ENCODE data around the gene RNF208. TPM values are rescaled to one million over a fixed set of nuclear protein-coding genes. Genes with fewer than 3 reads are reported as not detected.

Gene RNF208
- total and polyA plus RNA-seq, 2 donors (not counting 3 experiments of a cell fraction or from before 2014, with no cell fraction given): 1.3 to 4.8 TPM

DNA sequence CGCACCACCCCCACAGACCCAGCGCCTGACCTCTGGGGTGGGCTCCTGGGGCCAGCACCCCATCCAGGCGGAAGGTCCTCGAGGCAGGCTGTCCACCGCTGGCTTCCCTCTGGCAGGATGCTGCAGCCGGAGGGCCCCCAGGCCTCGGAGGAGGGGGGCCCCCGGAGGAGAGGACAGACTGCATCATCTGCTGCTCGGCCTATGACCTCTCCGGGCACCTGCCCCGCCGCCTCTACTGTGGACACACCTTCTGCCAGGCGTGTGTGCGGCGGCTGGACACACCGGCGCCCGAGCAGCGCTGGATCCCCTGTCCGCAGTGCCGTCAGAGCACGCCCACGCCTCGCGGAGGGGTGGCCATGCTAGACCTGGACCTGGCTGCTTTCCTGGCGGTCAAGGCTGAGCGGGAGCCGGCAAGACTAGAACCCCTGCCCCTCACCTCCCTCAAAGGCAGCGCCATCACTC is 6.5 kb upstream of the RNF208 start:
- H3K36me3 ChIP-seq (ENCODE audit: control insufficient read depth in 2 of 2, extremely low read depth in 1 of 2, insufficient read depth in 2 of 2, low read length in 2 of 2): no peaks in the 10 kb centered on the region
- ChIA-PET POLR2A (interaction anchor here (2.6 kb wide), 1 partner anchor 12 kb away, joined by 6 read pairs; the partner anchor contains the start of gene TUBB4B), CTCF (interaction anchor here (1.4 to 3.6 kb wide), 4 partner anchors 24 to 182 kb away, joined by 5 to 42 read pairs (median 13); partner anchors contain the start of genes DPP7 and NPDC1)
- no peak overlapping the region for H3K9ac ChIP-seq (replicated peaks; ENCODE audit: extremely low read depth, insufficient read depth, low read length)
- H3K9me1 ChIP-seq (replicated peaks; ENCODE audit: control insufficient read depth, extremely low read depth, insufficient read depth, low read length): no peaks in the 10 kb centered on the region
- H2AFZ ChIP-seq (ENCODE audit: low read depth, low read length): no peak overlapping the region
- no peaks in the 10 kb centered on the region for H3K79me2 ChIP-seq (ENCODE audit: control insufficient read depth, insufficient read depth, low read length)
- no peak overlapping the region for H3K4me2 ChIP-seq (ENCODE audit: insufficient read depth, low read length)
- no peaks in the 10 kb centered on the region for H3K9me3 ChIP-seq (replicated peaks; ENCODE audit: control insufficient read depth, insufficient read depth, low read length)
- peaks cover 5% of the 10 kb centered on the region for H3K4me1 ChIP-seq (ENCODE audit: control insufficient read depth, extremely low read depth, insufficient read depth, low read length)
- no peak overlapping the region for H3K27ac ChIP-seq (ENCODE audit: insufficient read depth, low read depth, low read length)
- dilution Hi-C loops (cut with MboI; ENCODE audit: extremely low pct_ligation_motif_present, low sequenced_read_pairs): no loop called here
- no peak for TF ChIP-seq MYC (IDR thresholded peaks at IDR 0.05; ENCODE audit: low read depth, low read length)
- intact Hi-C loops (cut with micrococcal nuclease): no loop called here
- H3K4me3 ChIP-seq (replicated peaks in 1 of 3; ENCODE audit: insufficient read depth in 1 of 3, low read depth in 1 of 3, low read length in 3 of 3): no peak overlapping the region
- no peaks in the 10 kb centered on the region for H4K20me1 ChIP-seq (replicated peaks; ENCODE audit: control insufficient read depth, extremely low read depth, insufficient read depth, low read length)
- DNase-seq (ENCODE audit: low read depth, low spot score) (no peak), FAIRE-seq (no peak)
- H3K27me3 ChIP-seq (ENCODE audit: control insufficient read depth in 2 of 2, insufficient read depth in 2 of 2, low read length in 2 of 2): no peaks in the 10 kb centered on the region
- no TSS peak for BruUV-seq (replicated peaks)

DNA sequence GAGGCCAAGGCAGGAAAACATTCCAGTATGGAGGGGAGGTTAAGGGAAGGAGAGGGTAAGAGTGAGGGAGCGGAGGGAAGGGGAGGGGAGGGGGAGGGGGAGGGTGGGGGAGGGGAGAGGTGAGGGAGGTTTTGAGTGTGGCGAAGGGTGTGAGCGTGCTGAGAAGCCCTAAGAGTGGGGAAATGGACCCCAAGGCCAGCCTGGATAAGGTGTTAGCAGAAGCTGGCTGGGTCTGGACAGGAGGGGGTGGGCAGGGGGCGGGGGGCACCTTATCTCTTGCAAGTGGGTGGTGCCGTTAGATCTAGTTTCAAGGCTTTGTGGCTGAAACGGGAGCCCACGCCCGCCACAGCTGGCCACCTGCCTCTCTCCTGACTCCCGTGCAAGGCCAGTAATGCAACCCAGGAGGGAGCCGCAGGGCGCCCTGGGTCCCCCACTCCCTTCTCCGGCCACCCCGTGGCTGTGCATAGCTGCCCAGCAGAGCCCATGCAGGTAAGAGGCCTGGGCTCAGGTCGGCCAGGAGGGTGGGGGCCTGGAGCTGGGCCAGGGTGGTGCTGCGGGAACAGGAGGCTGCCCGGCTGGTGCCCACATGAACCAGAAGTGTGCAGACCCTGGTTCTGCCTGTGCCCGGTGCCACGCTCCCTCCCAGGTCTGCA is 5.9 kb upstream of the RNF208 start:
- Histone ChIP-seq H3K4me2 (ENCODE audit: insufficient read depth, low read length) (no peak overlapping the region), H3K27me3 (ENCODE audit: control insufficient read depth in 2 of 2, insufficient read depth in 2 of 2, low read length in 2 of 2) (no peaks in the 10 kb centered on the region), H2AFZ (ENCODE audit: low read depth, low read length) (no peak overlapping the region), H3K79me2 (ENCODE audit: control insufficient read depth, insufficient read depth, low read length) (no peaks in the 10 kb centered on the region), H3K9me1 (replicated peaks; ENCODE audit: control insufficient read depth, extremely low read depth, insufficient read depth, low read length) (no peaks in the 10 kb centered on the region), H3K9me3 (replicated peaks; ENCODE audit: control insufficient read depth, insufficient read depth, low read length) (no peaks in the 10 kb centered on the region), H3K4me1 (ENCODE audit: control insufficient read depth, extremely low read depth, insufficient read depth, low read length) (peaks cover 7% of the 10 kb centered on the region), H3K9ac (replicated peaks; ENCODE audit: extremely low read depth, insufficient read depth, low read length) (no peak overlapping the region), H3K4me3 (replicated peaks in 1 of 3; ENCODE audit: insufficient read depth in 1 of 3, low read depth in 1 of 3, low read length in 3 of 3) (no peak overlapping the region), H4K20me1 (replicated peaks; ENCODE audit: control insufficient read depth, extremely low read depth, insufficient read depth, low read length) (no peaks in the 10 kb centered on the region), H3K27ac (ENCODE audit: insufficient read depth, low read depth, low read length) (no peak overlapping the region), H3K36me3 (ENCODE audit: control insufficient read depth in 2 of 2, extremely low read depth in 1 of 2, insufficient read depth in 2 of 2, low read length in 2 of 2) (no peaks in the 10 kb centered on the region)
- POLR2A ChIA-PET: interaction anchor here (0.6 to 2.6 kb wide), 2 partner anchors 13 kb away, joined by 4 to 6 read pairs; partner anchors contain the start of gene TUBB4B
- CTCF ChIA-PET: interaction anchor here (0.7 to 6.3 kb wide), 28 partner anchors 9 to 380 kb away, joined by 3 to 63 read pairs (median 5); partner anchors contain the start of genes ANAPC2, DPP7, NPDC1 and SSNA1
- dilution Hi-C loops (cut with MboI; ENCODE audit: extremely low pct_ligation_motif_present, low sequenced_read_pairs) (no loop called here), intact Hi-C loops (cut with micrococcal nuclease) (loop anchor here (1.0 to 2.0 kb wide), 3 partner anchors 51 to 182 kb away; partner anchors contain the start of gene NPDC1)
- FAIRE-seq: no peak
- TF ChIP-seq MYC (IDR thresholded peaks at IDR 0.05; ENCODE audit: low read depth, low read length): no peak
- TF ChIP-seq, protein P1, sequence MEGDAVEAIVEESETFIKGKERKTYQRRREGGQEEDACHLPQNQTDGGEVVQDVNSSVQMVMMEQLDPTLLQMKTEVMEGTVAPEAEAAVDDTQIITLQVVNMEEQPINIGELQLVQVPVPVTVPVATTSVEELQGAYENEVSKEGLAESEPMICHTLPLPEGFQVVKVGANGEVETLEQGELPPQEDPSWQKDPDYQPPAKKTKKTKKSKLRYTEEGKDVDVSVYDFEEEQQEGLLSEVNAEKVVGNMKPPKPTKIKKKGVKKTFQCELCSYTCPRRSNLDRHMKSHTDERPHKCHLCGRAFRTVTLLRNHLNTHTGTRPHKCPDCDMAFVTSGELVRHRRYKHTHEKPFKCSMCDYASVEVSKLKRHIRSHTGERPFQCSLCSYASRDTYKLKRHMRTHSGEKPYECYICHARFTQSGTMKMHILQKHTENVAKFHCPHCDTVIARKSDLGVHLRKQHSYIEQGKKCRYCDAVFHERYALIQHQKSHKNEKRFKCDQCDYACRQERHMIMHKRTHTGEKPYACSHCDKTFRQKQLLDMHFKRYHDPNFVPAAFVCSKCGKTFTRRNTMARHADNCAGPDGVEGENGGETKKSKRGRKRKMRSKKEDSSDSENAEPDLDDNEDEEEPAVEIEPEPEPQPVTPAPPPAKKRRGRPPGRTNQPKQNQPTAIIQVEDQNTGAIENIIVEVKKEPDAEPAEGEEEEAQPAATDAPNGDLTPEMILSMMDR (IDR thresholded peaks at IDR 0.05; ENCODE audit: extremely low read depth in 1 of 2, insufficient read depth in 1 of 2, low read depth in 1 of 2, low read length in 2 of 2): no peak
- no peak for TF ChIP-seq JUN (IDR thresholded peaks at IDR 0.05; ENCODE audit: borderline replicate concordance, insufficient read depth, insufficient read length, low read depth)
- TF ChIP-seq EZH2 (IDR thresholded peaks at IDR 0.05; ENCODE audit: borderline replicate concordance, low read depth, low read length, severe bottlenecking): no peak
- no peak for TF ChIP-seq FOS (IDR thresholded peaks at IDR 0.05; ENCODE audit: borderline replicate concordance, insufficient read depth, low read length)
- TF ChIP-seq, protein P2, sequence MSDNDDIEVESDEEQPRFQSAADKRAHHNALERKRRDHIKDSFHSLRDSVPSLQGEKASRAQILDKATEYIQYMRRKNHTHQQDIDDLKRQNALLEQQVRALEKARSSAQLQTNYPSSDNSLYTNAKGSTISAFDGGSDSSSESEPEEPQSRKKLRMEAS (IDR thresholded peaks at IDR 0.05; ENCODE audit: insufficient read depth, insufficient read length): no peak
- no peak for TF ChIP-seq GATA2 (IDR thresholded peaks at IDR 0.05; ENCODE audit: insufficient read depth, insufficient read length, low read depth, low read length)
- TF ChIP-seq POLR2AphosphoS5 (IDR thresholded peaks at IDR 0.05; ENCODE audit: insufficient read depth, low read depth, low read length): no peak
- TF ChIP-seq POLR2A (IDR thresholded peaks at IDR 0.05; ENCODE audit: low read depth, low read length): no peak
- DNase-seq (ENCODE audit: low read depth, low spot score): no peak
- BruUV-seq (replicated peaks): no TSS peak

Measured in endothelial cell of umbilical vein (primary cell).